Endothelial cell of umbilical vein (primary cell): ENCODE results near the gene MDFIC. TPM values are rescaled to one million over a fixed set of nuclear protein-coding genes. Genes with fewer than 3 reads are reported as not detected.

ENCODE experiments used
- BruUV-seq: library from RNA; stranded (reverse); fragments of 400-500 nt; replicated peaks from 2 replicates; lab custom pipeline; 2021; lab: Mats Ljungman, UMichigan
- CTCF ChIA-PET: fragments of 300-600, 350-600 bp; sonication (Branson Sonifier 250); formaldehyde crosslinking; loops from one replicate; lab custom pipeline; 2021; ENCODE audit warnings: antibody characterized with exemption, inconsistent platforms; lab: Charles Lee
- POLR2A ChIA-PET: fragments of 300-600, 350-600 bp; sonication (Branson Sonifier 250); formaldehyde crosslinking; loops from one replicate; lab custom pipeline; 2021; ENCODE audit warnings: antibody characterized with exemption, inconsistent platforms; lab: Charles Lee
- DNase-seq: peaks from one replicate; pipeline ENCODE4 v3.0.0-alpha.2; 2011; ENCODE audit warnings: low read depth, low spot score
- FAIRE-seq: peaks from 2 replicates; lab custom pipeline; 2011; peaks lifted over from hg19 to GRCh38; lab: Jason Lieb, UNC
- H2AFZ ChIP-seq: 2 replicates; pipeline ENCODE4 v1.6.0; 2012; ENCODE audit warnings: low read depth, low read length, control low read depth, inconsistent platforms
- H3K27ac ChIP-seq: 2 replicates; pipeline ENCODE4 v1.5.1; 2011; ENCODE audit warnings: low read depth, mild to moderate bottlenecking, control low read depth, low read length, moderate library complexity; ENCODE audit not compliant: insufficient read depth
- H3K27me3 ChIP-seq, 2 experiments: 2 replicates each; pipeline versions ENCODE4 v1.6.0 to v1.6.1; 2011; ENCODE audit warnings: low read length in 2 of 2, mixed read lengths in 1 of 2; ENCODE audit not compliant: control insufficient read depth in 2 of 2, insufficient read depth in 2 of 2
- H3K36me3 ChIP-seq, 2 experiments: 2 replicates in 1 of 2; 3 replicates in 1 of 2; pipeline ENCODE4 v1.5.1; 2011; ENCODE audit warnings: low read length in 2 of 2, mild to moderate bottlenecking in 1 of 2, moderate library complexity in 1 of 2; ENCODE audit not compliant: control insufficient read depth in 2 of 2, insufficient read depth in 2 of 2; ENCODE audit errors: extremely low read depth in 1 of 2
- H3K4me1 ChIP-seq: 3 replicates; pipeline ENCODE4 v1.5.1; 2011; ENCODE audit warnings: mild to moderate bottlenecking, low read length; ENCODE audit not compliant: control insufficient read depth, insufficient read depth; ENCODE audit errors: extremely low read depth
- H3K4me2 ChIP-seq: 2 replicates; pipeline ENCODE4 v1.6.1; 2011; ENCODE audit warnings: low read length, control low read depth, mixed read lengths; ENCODE audit not compliant: insufficient read depth
- H3K4me3 ChIP-seq, 3 experiments: fragments of 200-600 bp in 1 of 3; sonication (generic), shearing (Covaris generic) in 1 of 3; replicated peaks in 1 of 3; 2 replicates each; pipeline ENCODE4 v1.5.1; 2011 to 2016; ENCODE audit warnings: control low read depth in 3 of 3, low read length in 3 of 3, mild to moderate bottlenecking in 2 of 3, inconsistent platforms in 1 of 3, low read depth in 1 of 3, moderate library complexity in 1 of 3; ENCODE audit not compliant: insufficient read depth in 1 of 3
- H3K79me2 ChIP-seq: 2 replicates; pipeline ENCODE4 v1.6.0; 2012; ENCODE audit warnings: low read length, inconsistent platforms; ENCODE audit not compliant: control insufficient read depth, insufficient read depth
- H3K9ac ChIP-seq: replicated peaks from 2 replicates; pipeline ENCODE3; 2011; ENCODE audit warnings: low read length, control low read depth; ENCODE audit not compliant: insufficient read depth; ENCODE audit errors: extremely low read depth
- H3K9me1 ChIP-seq: replicated peaks from 3 replicates; pipeline ENCODE4 v1.6.0; 2011; ENCODE audit warnings: mild to moderate bottlenecking, low read length; ENCODE audit not compliant: control insufficient read depth, insufficient read depth; ENCODE audit errors: extremely low read depth
- H3K9me3 ChIP-seq: replicated peaks from 2 replicates; pipeline ENCODE4 v1.5.1; 2012; ENCODE audit warnings: low read length, inconsistent platforms; ENCODE audit not compliant: control insufficient read depth, insufficient read depth
- H4K20me1 ChIP-seq: replicated peaks from 2 replicates; pipeline ENCODE3; 2011; ENCODE audit warnings: mild to moderate bottlenecking, low read length; ENCODE audit not compliant: control insufficient read depth, insufficient read depth; ENCODE audit errors: extremely low read depth
- CTCF ChIP-seq, 2 donors: IDR thresholded peaks; 1 replicate in 1 of 2; 2 replicates in 1 of 2; pipeline ENCODE4 v1.5.1; 2011; ENCODE audit warnings: low read length in 2 of 2, mild to moderate bottlenecking in 2 of 2, moderate library complexity in 2 of 2, control low read depth in 1 of 2, inconsistent platforms in 1 of 2, low read depth in 1 of 2; ENCODE audit not compliant: insufficient read depth in 1 of 2; ENCODE audit errors: extremely low read depth in 1 of 2
- EZH2 ChIP-seq: IDR thresholded peaks from 2 replicates; pipeline ENCODE4 v1.6.1; 2012; ENCODE audit warnings: borderline replicate concordance, low read depth, mild to moderate bottlenecking, moderate library complexity, low read length, inconsistent platforms; ENCODE audit not compliant: severe bottlenecking
- FOS ChIP-seq: IDR thresholded peaks from 2 replicates; pipeline ENCODE4 v1.6.1; 2011; ENCODE audit warnings: mild to moderate bottlenecking, low read length, moderate library complexity, borderline replicate concordance; ENCODE audit not compliant: insufficient read depth
- GATA2 ChIP-seq: IDR thresholded peaks from 2 replicates; pipeline ENCODE4 v1.7.0; 2011; ENCODE audit warnings: low read depth, mild to moderate bottlenecking, moderate library complexity, mixed read lengths, low read length; ENCODE audit not compliant: insufficient read length, insufficient read depth
- JUN ChIP-seq: IDR thresholded peaks from 2 replicates; pipeline ENCODE4 v1.6.1; 2011; ENCODE audit warnings: borderline replicate concordance, low read depth; ENCODE audit not compliant: insufficient read length, insufficient read depth
- MAX ChIP-seq: IDR thresholded peaks from 2 replicates; pipeline ENCODE4 v1.6.1; 2011; ENCODE audit not compliant: insufficient read depth, insufficient read length
- MYC ChIP-seq: IDR thresholded peaks from one replicate; pipeline ENCODE4 v1.6.1; 2011; ENCODE audit warnings: mild to moderate bottlenecking, low read depth, low read length
- POLR2A ChIP-seq: IDR thresholded peaks from 2 replicates; pipeline ENCODE4 v1.6.1; 2012; ENCODE audit warnings: low read depth, mild to moderate bottlenecking, control low read depth, low read length
- POLR2AphosphoS5 ChIP-seq: IDR thresholded peaks from 2 replicates; pipeline ENCODE4 v1.6.1; 2012; ENCODE audit warnings: low read depth, mild to moderate bottlenecking, control low read depth, low read length, moderate library complexity; ENCODE audit not compliant: insufficient read depth
- dilution Hi-C: fragments of 300-500 bp; cut with MboI; formaldehyde crosslinking; loops from one replicate; pipeline ENCODE4 v1.15.0; 2019; ENCODE audit warnings: low sequenced_read_pairs; ENCODE audit not compliant: extremely low pct_ligation_motif_present
- intact Hi-C: fragments of 100-400 bp; cut with micrococcal nuclease; formaldehyde crosslinking; loops from one replicate; pipeline ENCODE4 v1.10.0; 2022
- polyA plus RNA-seq, 4 experiments: library from polyadenylated mRNA; depleted of rRNA in 3 of 4; stranded (reverse) in 3 of 4; unstranded in 1 of 4; fragments of >200 nt; gene quantifications; 2 replicates each; pipeline versions ENCODE4 v1.2.1 to v1.2.3, GENCODE V29; 2011 to 2012; ENCODE audit warnings: missing spikeins in 1 of 4
- total RNA-seq: library from RNA; stranded (reverse); gene quantifications from 2 replicates; pipeline ENCODE4 v1.2.3, GENCODE V29; 2021

MDFIC gene
- total and polyA plus RNA-seq, 2 donors (not counting 3 experiments of a cell fraction or from before 2014, with no cell fraction given) = 6.5 to 14.2 TPM

GRCh38 chr7:114932991-114933390 is 11.1 kb downstream of the MDFIC start:
- H3K36me3 ChIP-seq = no peaks in the 10 kb centered on the region
- no peak overlapping the region for H3K9ac ChIP-seq
- H3K79me2 ChIP-seq = peaks cover 3% of the 10 kb centered on the region
- ChIA-PET POLR2A (no interaction called here), CTCF (interaction anchor here (0.7 to 1.4 kb wide), 2 partner anchors 15 to 895 kb away, joined by 4 to 5 read pairs; no protein-coding TSS in a partner anchor)
- FAIRE-seq (no peak), DNase-seq (no peak)
- H3K9me3 ChIP-seq = no peaks in the 10 kb centered on the region
- H3K4me1 ChIP-seq = peaks cover 14% of the 10 kb centered on the region
- H3K4me3 ChIP-seq = no peak overlapping the region
- H3K9me1 ChIP-seq = no peaks in the 10 kb centered on the region
- dilution Hi-C loops = no loop called here
- H3K27me3 ChIP-seq = no peaks in the 10 kb centered on the region
- H4K20me1 ChIP-seq = no peaks in the 10 kb centered on the region
- H3K4me2 ChIP-seq = no peak overlapping the region
- BruUV-seq = no TSS peak
- TF ChIP-seq FOS (no peak), MYC (no peak), MAX (no peak), EZH2 (no peak), GATA2 (no peak), CTCF (IDR thresholded peaks at IDR 0.05; ENCODE audit: extremely low read depth in 1 of 2, insufficient read depth in 1 of 2, low read depth in 1 of 2, low read length in 2 of 2) (no peak), POLR2AphosphoS5 (no peak), JUN (no peak), POLR2A (no peak)
- no peak overlapping the region for H2AFZ ChIP-seq
- no peak overlapping the region for H3K27ac ChIP-seq
- intact Hi-C loops = no loop called here
